IMR-90 (cell line): ENCODE data around the gene HIVEP3. TPM values are rescaled to one million over a fixed set of nuclear protein-coding genes. Genes with fewer than 3 reads are reported as not detected.

Source experiments
- ATAC-seq: fragments of 200-7000 bp; cut with Tn5 transposase; 2 replicates; pipeline ENCODE4 v1.9.1; 2020; ENCODE audit warnings: low read depth, mild to moderate bottlenecking, moderate library complexity
- BruUV-seq: library from RNA; stranded (reverse); fragments of 400-500 nt; replicated peaks from 2 replicates; lab custom pipeline; 2021; lab: Mats Ljungman, UMichigan
- CTCF ChIA-PET: fragments of 300-600 bp; formaldehyde crosslinking; extraction: SDS; loops from one replicate; lab custom pipeline; 2021; ENCODE audit warnings: antibody characterized with exemption; lab: Yijun Ruan, JAX
- POLR2A ChIA-PET: fragments of 300-600 bp; sonication (Branson Sonifier 250); formaldehyde crosslinking; loops from one replicate; lab custom pipeline; 2022; ENCODE audit warnings: antibody characterized with exemption; ENCODE audit not compliant: unreplicated experiment; lab: Charles Lee
- DNase-seq: peaks from one replicate; pipeline ENCODE4 v3.0.0; 2013
- H2AFZ ChIP-seq: replicated peaks from 2 replicates; pipeline ENCODE3; 2013; ENCODE audit warnings: low read length, mild to moderate bottlenecking; ENCODE audit not compliant: poor library complexity
- H2AK5ac ChIP-seq: 2 replicates; pipeline ENCODE4 v1.6.1; 2013; ENCODE audit warnings: low read depth, low read length, inconsistent platforms
- H2AK9ac ChIP-seq: replicated peaks from 2 replicates; pipeline ENCODE3; 2013; ENCODE audit warnings: mild to moderate bottlenecking, low read depth, low read length, moderate library complexity; ENCODE audit not compliant: poor library complexity
- H2BK120ac ChIP-seq: 2 replicates; pipeline ENCODE4 v1.6.1; 2013; ENCODE audit warnings: low read depth, low read length, inconsistent platforms
- H2BK15ac ChIP-seq: 3 replicates; pipeline ENCODE4 v1.6.1; 2013; ENCODE audit warnings: low read depth, low read length, inconsistent platforms
- H2BK20ac ChIP-seq: 2 replicates; pipeline ENCODE4 v1.6.1; 2013; ENCODE audit warnings: low read depth, mild to moderate bottlenecking, inconsistent platforms, low read length, moderate library complexity
- H2BK5ac ChIP-seq: 2 replicates; pipeline ENCODE4 v1.6.1; 2013; ENCODE audit warnings: mild to moderate bottlenecking, low read depth, low read length, inconsistent platforms; ENCODE audit not compliant: poor library complexity, severe bottlenecking
- H3K14ac ChIP-seq: replicated peaks from 2 replicates; pipeline ENCODE4 v1.6.1; 2013; ENCODE audit warnings: low read depth, low read length, inconsistent platforms
- H3K18ac ChIP-seq: 2 replicates; pipeline ENCODE4 v1.6.1; 2013; ENCODE audit warnings: low read depth, low read length, control low read depth
- H3K23ac ChIP-seq: 2 replicates; pipeline ENCODE4 v1.6.1; 2013; ENCODE audit warnings: low read depth, low read length, inconsistent platforms
- H3K27ac ChIP-seq: 2 replicates; pipeline ENCODE4 v1.5.1; 2013; ENCODE audit warnings: mild to moderate bottlenecking, control low read depth, low read length; ENCODE audit not compliant: insufficient read depth
- H3K27me3 ChIP-seq: 2 replicates; pipeline ENCODE4 v1.6.1; 2013; ENCODE audit warnings: low read length; ENCODE audit not compliant: control insufficient read depth, insufficient read depth
- H3K36me3 ChIP-seq: 2 replicates; pipeline ENCODE4 v1.6.1; 2013; ENCODE audit warnings: low read length, mixed read lengths; ENCODE audit not compliant: control insufficient read depth, insufficient read depth
- H3K4ac ChIP-seq: 2 replicates; pipeline ENCODE4 v1.6.1; 2013; ENCODE audit warnings: low read depth, low read length, inconsistent platforms
- H3K4me1 ChIP-seq: 2 replicates; pipeline ENCODE4 v1.6.1; 2013; ENCODE audit warnings: low read length, mixed read lengths; ENCODE audit not compliant: control insufficient read depth, insufficient read depth
- H3K4me2 ChIP-seq: 2 replicates; pipeline ENCODE4 v1.6.1; 2013; ENCODE audit warnings: low read depth, mild to moderate bottlenecking, control low read depth, low read length, moderate library complexity
- H3K4me3 ChIP-seq: 2 replicates; pipeline ENCODE4 v1.5.1; 2013; ENCODE audit warnings: low read depth, mild to moderate bottlenecking, control low read depth, low read length, moderate library complexity; ENCODE audit not compliant: insufficient read depth
- H3K56ac ChIP-seq: 2 replicates; pipeline ENCODE4 v1.6.1; 2013; ENCODE audit warnings: low read length, inconsistent platforms; ENCODE audit not compliant: insufficient read depth; ENCODE audit errors: extremely low read depth
- H3K79me1 ChIP-seq, 2 experiments: 2 replicates each; pipeline ENCODE4 v1.6.1; 2013; ENCODE audit warnings: low read length in 2 of 2, inconsistent platforms in 1 of 2, low read depth in 1 of 2
- H3K9ac ChIP-seq: 2 replicates; pipeline ENCODE4 v1.6.1; 2013; ENCODE audit warnings: low read depth, low read length, control low read depth
- H3K9me1 ChIP-seq: 2 replicates; pipeline ENCODE4 v1.6.1; 2013; ENCODE audit warnings: low read length, inconsistent platforms; ENCODE audit not compliant: insufficient read depth
- H3K9me3 ChIP-seq: 2 replicates; pipeline ENCODE4 v1.6.1; 2013; ENCODE audit warnings: low read length; ENCODE audit not compliant: control insufficient read depth, insufficient read depth
- H4K20me1 ChIP-seq: 2 replicates; pipeline ENCODE4 v1.6.1; 2013; ENCODE audit warnings: low read length, inconsistent platforms; ENCODE audit not compliant: insufficient read depth
- H4K5ac ChIP-seq: 2 replicates; pipeline ENCODE4 v1.6.1; 2013; ENCODE audit warnings: mild to moderate bottlenecking, low read depth, low read length, control low read depth
- H4K8ac ChIP-seq, 2 experiments: 2 replicates each; pipeline ENCODE4 v1.6.1; 2013; ENCODE audit warnings: low read depth in 2 of 2, low read length in 2 of 2, control low read depth in 1 of 2, inconsistent platforms in 1 of 2
- H4K91ac ChIP-seq: 2 replicates; pipeline ENCODE4 v1.6.1; 2013; ENCODE audit warnings: low read depth, low read length, inconsistent platforms; ENCODE audit not compliant: insufficient read depth
- FOS ChIP-seq: fragments of 150-350 bp; IDR thresholded peaks from 2 replicates; pipeline ENCODE4 v1.6.1; 2016; ENCODE audit warnings: low read depth, low read length
- POLR2A ChIP-seq: IDR thresholded peaks from 2 replicates; pipeline ENCODE4 v1.6.1; 2012; ENCODE audit warnings: mild to moderate bottlenecking, low read depth, low read length
- RCOR1 ChIP-seq: IDR thresholded peaks from 2 replicates; pipeline ENCODE4 v1.6.1; 2012; ENCODE audit warnings: mild to moderate bottlenecking, low read length, improper control_type of control experiment; ENCODE audit not compliant: insufficient replicate concordance
- WGBS, 2 experiments: methylation state at CpG; one replicate each; pipeline versions ENCODE4 v1.1.5 to v1.1.7; 2013; ENCODE audit warnings: missing lambda C conversion rate in 2 of 2; ENCODE audit not compliant: insufficient read length in 1 of 2; ENCODE audit errors: extremely low coverage in 2 of 2; 5-methylcytosine and 5-hydroxymethylcytosine counted together
- dilution Hi-C: fragments of 300-500 bp; cut with HindIII; formaldehyde crosslinking; loops from one replicate; pipeline ENCODE4 v1.14.3; 2018; ENCODE audit warnings: low sequenced_read_pairs; ENCODE audit not compliant: unreplicated experiment
- in situ Hi-C: fragments of 300-500 bp; cut with MboI; formaldehyde crosslinking; loops from 3 replicates; pipeline ENCODE4 v1.14.3; 2019; ENCODE audit warnings: low sequenced_read_pairs, inconsistent platforms, mixed read lengths
- intact Hi-C: fragments of 100-400 bp; cut with micrococcal nuclease; formaldehyde crosslinking; loops from 2 replicates; pipeline ENCODE4 v1.10.0; 2022
- polyA plus RNA-seq, 3 experiments: library from polyadenylated mRNA; depleted of rRNA; stranded (reverse); fragments of >200 nt; gene quantifications; 2 replicates each; pipeline ENCODE4 v1.2.3, GENCODE V29; 2012; ENCODE audit warnings: low replicate concordance in 1 of 3
- total RNA-seq: library from RNA; depleted of rRNA; stranded (reverse); fragments of >200 nt; gene quantifications from 2 replicates; pipeline ENCODE4 v1.2.3, GENCODE V29; 2012
- TF ChIP-seq, protein P1 (sequence below): fragments of 150-350 bp; IDR thresholded peaks from 2 replicates; pipeline ENCODE4 v1.6.1; 2016; ENCODE audit warnings: low read depth, mild to moderate bottlenecking, low read length, moderate library complexity, borderline replicate concordance
- TF ChIP-seq, protein P2 (sequence below): fragments of 150-350 bp; IDR thresholded peaks from 2 replicates; pipeline ENCODE4 v1.6.1; 2017; ENCODE audit warnings: mild to moderate bottlenecking, antibody characterized with exemption, low read length, low read depth

The HIVEP3 gene
- total and polyA plus RNA-seq, 2 of the 4 experiments (the other 2 are of a cell fraction) = 1.4 to 4.0 TPM

DNA sequence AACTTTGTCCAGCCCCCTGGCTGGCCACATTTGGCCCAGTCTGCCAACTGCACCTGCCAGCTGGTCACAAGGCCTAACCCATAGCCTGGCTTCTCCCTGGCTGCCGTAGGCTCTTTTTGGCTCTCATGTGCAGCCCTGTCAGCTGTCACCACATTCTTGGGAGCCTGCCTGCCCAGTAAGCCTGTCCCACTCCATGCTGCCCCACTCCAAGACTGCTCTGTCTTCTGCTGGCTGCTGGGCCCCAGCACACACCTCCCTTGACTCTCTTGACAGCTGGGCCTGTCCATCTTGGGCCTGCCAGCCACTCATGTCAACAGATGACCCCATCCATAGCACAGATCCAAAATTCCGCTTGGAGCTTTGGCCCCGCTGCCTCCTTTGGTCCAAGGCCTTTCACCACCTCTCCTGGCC, 360.0 kb downstream of the HIVEP3 start:
- H2BK120ac ChIP-seq = no peak overlapping the region
- ChIA-PET CTCF (no interaction called here), POLR2A (interaction anchor here (0.9 kb wide), 1 partner anchor 26 kb away, joined by 3 read pairs; no protein-coding TSS in a partner anchor)

More for the DNA sequence above, 360.0 kb downstream of the HIVEP3 start:
- no peak overlapping the region for H2BK5ac ChIP-seq
- H3K23ac ChIP-seq = no peak overlapping the region
- no peak for DNase-seq
- no peak overlapping the region for H3K27ac ChIP-seq
- dilution Hi-C loops = no loop called here
- H3K36me3 ChIP-seq = no peaks in the 10 kb centered on the region
- H3K9me1 ChIP-seq = 0 out of 2 replicates have a peak, but pooled peaks cover 3% of the 10 kb centered on the region
- no peak overlapping the region for H3K9ac ChIP-seq
- ATAC-seq = no peak
- BruUV-seq = no TSS peak
- peaks cover 0 to 3% of the 10 kb centered on the region in 2 experiments; a peak in 1 of 4 replicates for H3K79me1 ChIP-seq
- no peak overlapping the region for H3K14ac ChIP-seq
- H4K8ac ChIP-seq = no peak overlapping the region
- TF ChIP-seq FOS = no peak
- TF ChIP-seq, protein P1, sequence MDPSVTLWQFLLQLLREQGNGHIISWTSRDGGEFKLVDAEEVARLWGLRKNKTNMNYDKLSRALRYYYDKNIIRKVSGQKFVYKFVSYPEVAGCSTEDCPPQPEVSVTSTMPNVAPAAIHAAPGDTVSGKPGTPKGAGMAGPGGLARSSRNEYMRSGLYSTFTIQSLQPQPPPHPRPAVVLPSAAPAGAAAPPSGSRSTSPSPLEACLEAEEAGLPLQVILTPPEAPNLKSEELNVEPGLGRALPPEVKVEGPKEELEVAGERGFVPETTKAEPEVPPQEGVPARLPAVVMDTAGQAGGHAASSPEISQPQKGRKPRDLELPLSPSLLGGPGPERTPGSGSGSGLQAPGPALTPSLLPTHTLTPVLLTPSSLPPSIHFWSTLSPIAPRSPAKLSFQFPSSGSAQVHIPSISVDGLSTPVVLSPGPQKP = no peak
- TF ChIP-seq, protein P2, sequence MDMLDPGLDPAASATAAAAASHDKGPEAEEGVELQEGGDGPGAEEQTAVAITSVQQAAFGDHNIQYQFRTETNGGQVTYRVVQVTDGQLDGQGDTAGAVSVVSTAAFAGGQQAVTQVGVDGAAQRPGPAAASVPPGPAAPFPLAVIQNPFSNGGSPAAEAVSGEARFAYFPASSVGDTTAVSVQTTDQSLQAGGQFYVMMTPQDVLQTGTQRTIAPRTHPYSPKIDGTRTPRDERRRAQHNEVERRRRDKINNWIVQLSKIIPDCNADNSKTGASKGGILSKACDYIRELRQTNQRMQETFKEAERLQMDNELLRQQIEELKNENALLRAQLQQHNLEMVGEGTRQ = no peak
- no peak for TF ChIP-seq RCOR1
- no peak for TF ChIP-seq POLR2A
- H3K4me3 ChIP-seq = no peak overlapping the region
- H3K9me3 ChIP-seq = no peaks in the 10 kb centered on the region
- no peak overlapping the region for H3K56ac ChIP-seq
- no peak overlapping the region for H2AK5ac ChIP-seq
- no peak overlapping the region for H2BK15ac ChIP-seq
- H4K20me1 ChIP-seq = no peaks in the 10 kb centered on the region
- H4K5ac ChIP-seq = no peak overlapping the region
- peaks cover 2% of the 10 kb centered on the region for H3K4me1 ChIP-seq
- no peak overlapping the region for H3K18ac ChIP-seq
- H3K27me3 ChIP-seq = no peaks in the 10 kb centered on the region
- intact Hi-C loops = no loop called here
- no peak overlapping the region for H2BK20ac ChIP-seq
- H4K91ac ChIP-seq = no peak overlapping the region
- no peak overlapping the region for H3K4me2 ChIP-seq
- H2AFZ ChIP-seq = no peak overlapping the region
- no peak overlapping the region for H3K4ac ChIP-seq
- in situ Hi-C loops = no loop called here
- 55% methylated on average over 3 of the region's 3 CpGs; no CpG with 5 or more reads in 1 of the 2 experiments for WGBS, 2 experiments
- no peak overlapping the region for H2AK9ac ChIP-seq
